Activated naive CD4-positive, alpha-beta T cell treated with anti-CD3 and anti-CD28 coated beads for 36 hours (primary cell): ENCODE results near the gene SCARF1. TPM values are rescaled to one million over a fixed set of nuclear protein-coding genes. Genes with fewer than 3 reads are reported as not detected.
"Not testable (repeated sequence)": the region's sequence is repeated elsewhere in the genome, so short reads cannot be mapped to it uniquely, and the experiment has no call there.

Experiments used
- CTCF ChIA-PET: fragments of 350-600 bp; sonication (Branson Sonifier 250); formaldehyde crosslinking; loops from one replicate; lab custom pipeline; 2021; ENCODE audit warnings: antibody characterized with exemption; lab: Charles Lee
- DNase-seq: peaks from one replicate; pipeline ENCODE4 v3.0.0-alpha.2; 2020
- H3K27ac Mint-ChIP-seq: one replicate; pipeline ENCODE4 v1.8.0; 2021; ENCODE audit warnings: mild to moderate bottlenecking, mixed read lengths
- H3K27me3 Mint-ChIP-seq: one replicate; pipeline ENCODE4 v1.8.0; 2021; ENCODE audit warnings: low read depth, mixed read lengths
- H3K36me3 Mint-ChIP-seq: one replicate; pipeline ENCODE4 v1.8.0; 2021; ENCODE audit warnings: low read depth, mixed read lengths
- H3K4me1 Mint-ChIP-seq: one replicate; pipeline ENCODE4 v1.8.0; 2021; ENCODE audit warnings: low read depth, mixed read lengths
- H3K4me3 Mint-ChIP-seq: one replicate; pipeline ENCODE4 v1.8.0; 2021; ENCODE audit warnings: mild to moderate bottlenecking, moderate library complexity, mixed read lengths
- H3K9me3 Mint-ChIP-seq: one replicate; pipeline ENCODE4 v1.8.0; 2021; ENCODE audit warnings: mixed read lengths
- intact Hi-C: fragments of 100-400 bp; cut with micrococcal nuclease; formaldehyde crosslinking; loops from one replicate; pipeline ENCODE4 v1.15.1; 2023
- total RNA-seq, 2 experiments: library from RNA; stranded (reverse); gene quantifications; one replicate each; pipeline ENCODE4 v1.2.3, GENCODE V29; 2021

SCARF1 gene
- under 1 TPM; 0.43 to 0.57 TPM for total RNA-seq

GRCh38 chr17:1645207-1646171, at the start of gene SCARF1:
Gene SCARF1, minus strand, starts transcription at chr17:1645732. Its CDS starts 35 bp downstream, at chr17:1645697.
- H3K4me1 Mint-ChIP-seq: peaks cover 36% of the 10 kb centered on the region
- no peak for DNase-seq
- no peaks in the 10 kb centered on the region for H3K27me3 Mint-ChIP-seq
- H3K36me3 Mint-ChIP-seq: no peaks in the 10 kb centered on the region
- H3K4me3 Mint-ChIP-seq: peak within 1 kb of the TSS; percentile 60
- H3K9me3 Mint-ChIP-seq: no peaks in the 10 kb centered on the region
- CTCF ChIA-PET: interaction anchor here (0.6 to 1.2 kb wide), 3 partner anchors 12 to 72 kb away, joined by 3 to 5 read pairs (median 3); no protein-coding TSS in a partner anchor
- intact Hi-C loops: loop anchor here (5.0 kb wide), 1 partner anchor 182 kb away; the partner anchor contains the start of gene SMYD4
- no peak within 1 kb of the TSS for H3K27ac Mint-ChIP-seq

- Mint-ChIP-seq H3K4me3 (no peak overlapping the region), H3K27me3 (no peaks in the 10 kb centered on the region), H3K36me3 (no peaks in the 10 kb centered on the region), H3K27ac (no peak overlapping the region), H3K9me3 (peaks cover 2% of the 10 kb centered on the region), H3K4me1 (no peaks in the 10 kb centered on the region)
- CTCF ChIA-PET: no interaction called here
- DNase-seq: no peak
- intact Hi-C loops: no loop called here
These were observed 47.8 kb upstream of the SCARF1 start for GRCh38 chr17:1693339-1693738.

- no peaks in the 10 kb centered on the region for H3K4me1 Mint-ChIP-seq
- H3K36me3 Mint-ChIP-seq: no peaks in the 10 kb centered on the region
- no peak for DNase-seq
- H3K27me3 Mint-ChIP-seq: no peaks in the 10 kb centered on the region
- peaks cover 2% of the 10 kb centered on the region for H3K9me3 Mint-ChIP-seq
- CTCF ChIA-PET: no interaction called here
- no peak overlapping the region for H3K4me3 Mint-ChIP-seq
- intact Hi-C loops: no loop called here
- H3K27ac Mint-ChIP-seq: no peak overlapping the region
These were observed 45.2 kb upstream of the SCARF1 start for GRCh38 chr17:1690544-1691221.

- CTCF ChIA-PET: interaction anchor here (0.6 kb wide), 1 partner anchor 19 kb away, joined by 3 read pairs; no protein-coding TSS in a partner anchor
- Mint-ChIP-seq H3K36me3 (peaks cover 10% of the 10 kb centered on the region), H3K4me1 (peaks cover 14% of the 10 kb centered on the region)
- H3K27me3 Mint-ChIP-seq, intact Hi-C loops, H3K9me3 Mint-ChIP-seq, DNase-seq, H3K27ac Mint-ChIP-seq, H3K4me3 Mint-ChIP-seq: not testable (repeated sequence)
These were observed 42.9 kb upstream of the SCARF1 start for GRCh38 chr17:1688405-1688804.

GRCh38 chr17:1686086-1686485, 40.6 kb upstream of the SCARF1 start:
- no peak for DNase-seq
- Mint-ChIP-seq H3K4me1 (peaks cover 31% of the 10 kb centered on the region), H3K36me3 (peaks cover 26% of the 10 kb centered on the region), H3K27me3 (no peaks in the 10 kb centered on the region), H3K27ac (no peak overlapping the region), H3K9me3 (no peaks in the 10 kb centered on the region), H3K4me3 (peak overlapping the region; percentile 0)
- CTCF ChIA-PET: no interaction called here
- intact Hi-C loops: no loop called here

- peaks cover 39% of the 10 kb centered on the region for H3K36me3 Mint-ChIP-seq
- CTCF ChIA-PET: interaction anchor here (0.8 to 1.5 kb wide), 4 partner anchors 16 to 99 kb away, joined by 3 to 4 read pairs (median 3); partner anchors contain the start of gene RILP
- H3K27ac Mint-ChIP-seq: peak within 1 kb of the TSS; percentile 93
- H3K9me3 Mint-ChIP-seq: no peaks in the 10 kb centered on the region
- peak within 1 kb of the TSS; percentile 95 for H3K4me3 Mint-ChIP-seq
- DNase-seq: peak; percentile 99
- no peaks in the 10 kb centered on the region for H3K27me3 Mint-ChIP-seq
- intact Hi-C loops: loop anchor here (1.0 kb wide), 2 partner anchors 32 to 35 kb away; partner anchors contain the start of gene RILP
- H3K4me1 Mint-ChIP-seq: peaks cover 31% of the 10 kb centered on the region
These were observed 39.1 kb upstream of the SCARF1 start, which contains the start of gene PRPF8 for GRCh38 chr17:1684378-1685189. Gene PRPF8, minus strand, starts transcription at chr17:1684867. Its CDS starts 296 bp downstream, at chr17:1684571.

GRCh38 chr17:1683459-1683858, 37.9 kb upstream of the SCARF1 start:
- H3K36me3 Mint-ChIP-seq: peaks cover 49% of the 10 kb centered on the region
- CTCF ChIA-PET: interaction anchor here (0.7 to 1.5 kb wide), 5 partner anchors 15 to 35 kb away, joined by 3 to 6 read pairs (median 3); partner anchors contain the start of gene RILP
- H3K27me3 Mint-ChIP-seq: no peaks in the 10 kb centered on the region
- no peaks in the 10 kb centered on the region for H3K9me3 Mint-ChIP-seq
- intact Hi-C loops: no loop called here
- H3K4me3 Mint-ChIP-seq: peak overlapping the region; percentile 95
- H3K27ac Mint-ChIP-seq: peak overlapping the region; percentile 93
- peaks cover 31% of the 10 kb centered on the region for H3K4me1 Mint-ChIP-seq
- DNase-seq: no peak

- Mint-ChIP-seq H3K36me3 (peaks cover 68% of the 10 kb centered on the region), H3K9me3 (no peaks in the 10 kb centered on the region), H3K4me3 (no peak overlapping the region), H3K27ac (no peak overlapping the region), H3K27me3 (no peaks in the 10 kb centered on the region), H3K4me1 (no peaks in the 10 kb centered on the region)
- CTCF ChIA-PET: no interaction called here
- intact Hi-C loops: no loop called here
- DNase-seq: no peak
These were observed 30.9 kb upstream of the SCARF1 start for GRCh38 chr17:1676401-1676800.

GRCh38 chr17:1673041-1673785, 27.7 kb upstream of the SCARF1 start:
- H3K27ac Mint-ChIP-seq: no peak overlapping the region

GRCh38 chr17:1663934-1664333, 18.4 kb upstream of the SCARF1 start:
- intact Hi-C loops, H3K4me3 Mint-ChIP-seq, H3K27ac Mint-ChIP-seq, H3K9me3 Mint-ChIP-seq, H3K4me1 Mint-ChIP-seq, H3K27me3 Mint-ChIP-seq, DNase-seq: not testable (repeated sequence)
- CTCF ChIA-PET: interaction anchor here (0.7 to 1.4 kb wide), 4 partner anchors 11 to 222 kb away, joined by 3 to 4 read pairs (median 3); no protein-coding TSS in a partner anchor
- H3K36me3 Mint-ChIP-seq: peaks cover 62% of the 10 kb centered on the region

More at GRCh38 chr17:1673041-1673785, 27.7 kb upstream of the SCARF1 start:
- intact Hi-C loops: no loop called here
- CTCF ChIA-PET: interaction anchor here (0.7 to 0.8 kb wide), 2 partner anchors 25 to 192 kb away, joined by 3 read pairs; no protein-coding TSS in a partner anchor
- peaks cover 69% of the 10 kb centered on the region for H3K36me3 Mint-ChIP-seq
- no peaks in the 10 kb centered on the region for H3K27me3 Mint-ChIP-seq
- H3K4me1 Mint-ChIP-seq: peaks cover 8% of the 10 kb centered on the region
- H3K4me3 Mint-ChIP-seq: no peak overlapping the region
- no peaks in the 10 kb centered on the region for H3K9me3 Mint-ChIP-seq
- no peak for DNase-seq

GRCh38 chr17:1661045-1661444, 15.5 kb upstream of the SCARF1 start:
- Mint-ChIP-seq H3K4me1 (no peaks in the 10 kb centered on the region), H3K9me3 (no peaks in the 10 kb centered on the region), H3K4me3 (no peak overlapping the region), H3K36me3 (peaks cover 67% of the 10 kb centered on the region), H3K27me3 (no peaks in the 10 kb centered on the region), H3K27ac (no peak overlapping the region)
- intact Hi-C loops: no loop called here
- CTCF ChIA-PET: interaction anchor here (0.6 to 2.1 kb wide), 3 partner anchors 8 to 61 kb away, joined by 3 to 16 read pairs (median 4); no protein-coding TSS in a partner anchor
- DNase-seq: no peak
